Raji (cell line): ENCODE data around the gene TSNAXIP1.

Source experiments
- POLR2A ChIP-seq: IDR thresholded peaks from 2 replicates; pipeline ENCODE4 v1.6.1; 2011; ENCODE audit warnings: low read depth, low read length, control low read depth; ENCODE audit not compliant: insufficient read depth

TSNAXIP1 gene

DNA sequence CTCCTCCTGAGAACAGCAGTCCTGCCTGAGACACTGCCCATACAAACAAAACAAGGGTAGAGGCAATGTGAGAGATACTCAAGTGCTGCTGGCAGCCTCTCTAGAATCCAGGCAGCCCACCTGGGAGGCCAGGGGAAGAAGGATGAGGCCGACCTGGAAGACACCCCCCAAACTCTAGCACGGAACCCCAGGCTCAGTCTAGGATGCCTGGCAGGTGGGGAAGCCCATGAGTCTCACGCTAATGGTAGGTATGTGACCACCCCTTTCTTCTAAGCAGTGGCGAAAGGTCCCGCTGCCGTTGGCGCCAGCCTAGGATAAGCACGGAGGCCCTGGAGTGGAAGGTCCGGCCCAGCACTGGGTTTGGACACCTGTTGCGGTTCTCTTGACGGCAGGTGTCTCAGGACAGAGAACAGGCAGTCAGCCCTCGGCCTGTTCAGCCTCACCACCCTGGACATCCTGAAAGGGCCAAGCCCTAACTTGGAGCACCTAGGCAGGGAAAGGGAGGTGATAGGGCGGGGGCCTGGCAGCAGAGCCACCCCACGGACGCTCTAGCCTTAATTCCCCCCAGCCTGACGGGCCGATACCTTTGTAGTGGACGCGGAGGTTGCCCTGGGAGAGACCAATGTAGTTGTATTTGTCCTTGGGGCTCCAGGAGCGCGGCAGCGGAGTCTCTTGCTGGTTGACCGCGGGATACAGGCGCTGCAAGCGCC, 816 bp upstream of the TSNAXIP1 start:
- TF ChIP-seq POLR2A: no peak

DNA sequence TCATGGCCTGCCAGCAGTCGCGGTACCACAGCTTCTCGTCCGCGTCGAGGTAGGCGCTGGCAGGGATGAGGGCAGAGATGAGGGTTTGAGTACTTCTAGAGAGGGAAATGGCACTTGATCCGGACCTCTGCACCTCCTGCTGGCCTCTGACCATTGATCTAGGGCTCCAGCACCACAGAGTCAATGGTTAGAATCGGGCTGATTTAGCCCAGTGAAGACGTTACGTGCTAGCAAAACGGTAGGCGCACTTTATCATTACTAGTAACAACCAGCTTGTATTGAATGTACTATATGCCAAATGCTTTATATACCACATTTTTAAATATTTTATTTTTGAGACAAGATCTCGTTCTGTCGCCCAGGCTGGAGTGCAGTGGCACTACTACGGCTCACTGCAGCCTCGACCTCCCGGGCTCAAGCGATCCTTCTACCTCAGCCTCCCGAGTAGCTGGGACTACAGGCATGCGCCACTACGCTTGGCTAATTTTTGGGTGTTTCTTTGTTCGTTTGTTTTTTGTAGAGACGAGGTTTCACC, 526 bp downstream of the TSNAXIP1 start:
- no peak for TF ChIP-seq POLR2A

DNA sequence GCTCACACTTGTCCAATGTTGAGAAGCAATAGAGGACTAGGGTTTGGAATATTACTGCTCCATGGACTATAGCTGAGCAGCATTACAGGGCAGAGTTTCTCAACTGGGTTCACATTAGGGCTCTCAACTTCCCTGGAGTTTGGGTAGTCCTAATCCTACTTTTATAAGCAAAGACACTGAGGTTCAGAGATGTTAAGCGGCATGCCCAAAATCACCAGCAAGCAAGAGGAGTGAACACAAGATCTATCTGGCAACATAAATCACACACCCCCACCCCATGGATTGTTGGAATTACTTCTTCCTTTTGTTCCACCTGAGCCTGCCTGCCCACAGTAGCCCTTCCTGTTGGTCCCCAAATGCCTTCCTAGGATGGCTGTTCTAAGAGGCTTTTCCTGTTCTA, 5.2 kb downstream of the TSNAXIP1 start:
- TF ChIP-seq POLR2A: no peak

DNA sequence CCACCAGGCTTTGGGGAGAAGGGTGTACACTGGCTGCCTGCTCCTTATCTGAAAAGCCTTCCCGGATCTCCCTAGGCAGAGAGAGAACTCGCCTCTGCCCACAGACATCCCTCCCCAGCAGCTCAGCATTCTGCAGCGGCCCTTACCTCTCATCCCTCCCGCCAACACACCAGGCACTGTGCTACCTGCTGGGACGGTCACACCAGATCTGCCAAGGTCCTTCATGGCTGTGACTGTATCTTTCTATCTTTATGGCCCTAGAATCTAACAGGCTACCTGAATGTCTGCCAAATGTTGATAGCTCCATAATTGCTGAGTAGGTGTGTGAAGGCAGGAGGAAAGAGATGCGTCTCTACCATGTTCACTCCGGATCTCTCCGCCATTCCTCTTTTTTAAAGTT, 7.9 kb downstream of the TSNAXIP1 start:
- no peak for TF ChIP-seq POLR2A

DNA sequence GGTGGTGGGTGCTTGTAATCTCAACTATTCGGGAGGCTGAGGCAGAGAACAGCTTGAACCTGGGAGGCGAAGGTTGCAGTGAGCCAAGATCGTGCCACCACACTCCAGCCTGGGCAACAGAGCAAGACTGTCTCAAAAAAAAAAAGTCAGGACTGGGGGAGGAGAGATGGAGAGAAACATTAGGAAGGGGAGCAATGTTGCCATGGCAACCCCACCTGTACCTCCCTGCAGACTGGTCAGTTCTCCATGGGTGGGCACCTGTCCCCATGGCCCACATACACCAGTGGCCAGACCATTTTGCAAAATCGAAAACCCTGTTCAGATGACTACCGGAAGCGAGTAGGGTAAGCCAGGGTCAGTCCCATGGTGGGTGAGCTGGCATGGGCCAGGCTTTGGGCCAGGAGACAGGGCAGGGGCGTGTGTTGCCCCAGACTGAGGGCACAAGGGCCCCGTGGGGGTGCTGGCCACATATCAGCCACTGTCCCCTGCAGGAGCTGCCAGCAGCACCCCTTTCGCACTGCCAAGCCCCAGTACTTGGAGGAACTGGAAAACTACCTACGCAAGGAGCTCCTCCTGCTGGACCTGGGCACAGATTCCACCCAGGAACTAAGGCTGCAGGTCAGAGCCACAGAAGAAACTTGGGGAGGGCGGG, 14.0 kb downstream of the TSNAXIP1 start:
- TF ChIP-seq POLR2A: no peak

DNA sequence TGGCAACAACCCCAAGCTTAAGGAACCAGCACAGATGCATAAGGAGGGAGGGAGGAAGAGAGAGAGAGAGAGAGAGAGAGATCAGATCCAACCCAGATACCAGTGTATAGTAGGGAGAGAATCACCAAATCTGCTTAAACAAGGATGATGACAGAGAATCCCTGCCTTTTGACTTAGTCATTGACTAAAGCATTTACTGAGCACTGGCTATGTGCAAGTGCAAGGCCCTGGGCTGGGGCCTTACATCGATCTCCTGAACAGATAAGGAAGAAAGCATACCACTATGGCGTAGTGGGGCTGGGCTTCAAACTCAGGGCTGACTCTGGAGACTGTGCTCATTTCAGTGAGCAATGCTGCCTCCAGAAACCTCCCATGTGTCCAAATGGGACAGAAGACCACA, 15.8 kb downstream of the TSNAXIP1 start:
- no peak for TF ChIP-seq POLR2A

DNA sequence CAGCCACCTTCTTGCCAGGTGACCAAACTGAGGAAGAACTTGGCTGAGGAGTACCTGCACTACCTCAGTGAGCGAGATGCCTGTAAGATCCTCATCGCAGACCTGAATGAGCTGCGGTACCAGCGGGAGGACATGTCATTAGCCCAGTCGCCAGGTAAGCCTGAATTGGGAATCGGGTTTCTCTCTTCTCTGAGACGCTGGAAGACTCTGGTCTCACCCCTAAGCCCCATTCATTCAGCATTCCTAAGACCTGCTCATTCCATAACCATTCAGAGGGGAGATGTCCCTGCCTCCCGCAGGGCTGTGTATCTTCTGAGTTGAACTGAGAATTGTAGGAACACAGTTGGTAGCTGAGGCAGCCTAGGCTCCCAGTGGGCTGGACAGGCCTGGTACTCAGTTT, 18.4 kb downstream of the TSNAXIP1 start:
- no peak for TF ChIP-seq POLR2A

DNA sequence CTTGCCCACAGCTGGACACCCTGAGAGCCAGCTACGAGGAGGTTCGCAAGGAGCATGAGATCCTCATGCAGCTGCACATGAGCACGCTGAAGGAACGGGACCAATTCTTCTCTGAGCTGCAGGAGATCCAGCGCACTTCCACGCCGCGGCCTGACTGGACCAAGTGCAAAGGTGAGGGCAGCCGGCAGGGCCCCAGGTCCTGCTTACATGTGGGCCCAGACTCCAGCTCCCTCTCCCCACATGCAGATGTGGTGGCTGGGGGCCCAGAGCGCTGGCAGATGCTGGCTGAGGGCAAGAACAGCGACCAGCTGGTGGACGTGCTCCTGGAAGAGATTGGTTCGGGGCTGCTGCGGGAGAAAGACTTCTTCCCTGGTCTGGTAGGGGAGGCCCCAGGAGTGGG, 19.2 kb downstream of the TSNAXIP1 start:
- no peak for TF ChIP-seq POLR2A

DNA sequence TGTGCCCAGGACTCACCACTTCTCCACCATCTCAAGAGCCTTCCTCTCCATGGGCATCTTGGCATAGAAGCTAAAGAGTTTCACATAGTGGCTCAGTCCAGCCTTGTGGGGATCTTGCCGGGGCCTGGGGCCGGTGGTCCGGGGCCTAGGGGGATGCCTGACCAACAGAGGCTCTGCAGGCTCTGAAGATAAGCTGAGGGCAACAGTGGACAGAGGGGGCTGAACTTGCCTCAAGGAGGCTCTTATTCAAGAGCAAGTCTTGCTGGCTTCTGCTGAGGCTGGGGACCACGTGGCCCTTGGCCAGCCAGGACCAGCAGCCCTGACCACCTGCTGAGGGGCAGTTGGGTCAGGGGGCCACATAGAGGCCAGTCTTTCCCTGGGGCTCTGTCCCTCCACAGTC, 22.0 kb downstream of the TSNAXIP1 start:
- no peak for TF ChIP-seq POLR2A

DNA sequence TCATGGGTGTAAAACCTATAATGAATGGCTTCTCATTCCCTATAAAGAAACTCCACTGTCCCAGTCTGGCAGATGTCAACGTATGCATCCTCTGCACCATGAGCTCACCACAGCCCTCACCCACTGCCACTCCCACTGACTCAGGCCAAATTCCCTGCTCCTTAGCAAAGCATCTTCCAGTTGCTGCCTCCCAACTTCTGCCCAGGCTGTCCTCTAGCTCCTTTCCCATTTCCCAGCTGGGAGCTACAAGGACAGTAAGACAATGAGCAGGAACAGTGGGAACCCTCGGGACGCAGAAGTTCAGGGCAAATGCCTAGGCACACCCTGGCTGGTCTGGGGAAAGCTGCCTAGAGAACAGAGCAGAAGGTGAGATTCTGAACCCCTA, 26.3 kb downstream of the TSNAXIP1 start:
- no peak for TF ChIP-seq POLR2A

DNA sequence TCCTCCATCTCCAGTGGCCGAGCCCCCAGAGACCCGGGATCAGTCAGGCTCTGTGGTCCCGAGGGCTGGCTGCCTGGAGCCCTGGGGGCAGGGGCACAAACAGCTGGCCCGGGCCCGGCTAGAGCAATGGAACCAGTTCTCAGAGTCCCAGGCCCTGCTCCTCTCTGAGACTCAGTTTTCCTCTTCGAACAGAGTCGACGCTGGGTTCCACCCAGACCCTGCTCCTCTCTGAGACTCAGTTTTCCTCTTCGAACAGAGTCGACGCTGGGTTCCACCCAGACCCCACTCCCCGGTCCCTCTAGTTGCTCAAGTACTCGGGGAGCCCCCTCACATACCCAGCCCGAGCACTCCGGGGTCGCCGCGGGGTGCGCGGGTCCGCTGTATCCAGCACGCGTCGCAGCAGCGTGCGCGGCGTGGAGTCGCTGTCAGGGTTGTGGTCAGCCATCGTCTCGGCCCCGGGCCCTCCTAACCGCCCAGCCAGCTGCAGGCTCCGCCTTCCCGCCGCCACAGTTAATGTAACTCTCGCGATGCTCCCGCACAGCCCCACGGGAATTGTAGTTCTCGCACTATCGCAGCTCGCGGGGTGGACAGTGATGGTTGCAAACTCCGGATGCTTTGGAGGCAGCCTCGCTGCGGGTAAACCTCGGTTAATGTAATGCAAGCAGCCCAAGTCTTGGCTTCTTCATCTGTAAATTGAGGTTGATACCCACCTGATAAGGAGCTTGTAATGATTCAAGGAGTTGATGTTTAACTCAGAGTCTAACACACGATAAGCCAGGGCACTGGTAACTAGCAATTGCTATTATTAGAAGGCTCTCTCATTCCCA, 26.9 kb downstream of the TSNAXIP1 start:
- TF ChIP-seq POLR2A: peak; percentile 98

DNA sequence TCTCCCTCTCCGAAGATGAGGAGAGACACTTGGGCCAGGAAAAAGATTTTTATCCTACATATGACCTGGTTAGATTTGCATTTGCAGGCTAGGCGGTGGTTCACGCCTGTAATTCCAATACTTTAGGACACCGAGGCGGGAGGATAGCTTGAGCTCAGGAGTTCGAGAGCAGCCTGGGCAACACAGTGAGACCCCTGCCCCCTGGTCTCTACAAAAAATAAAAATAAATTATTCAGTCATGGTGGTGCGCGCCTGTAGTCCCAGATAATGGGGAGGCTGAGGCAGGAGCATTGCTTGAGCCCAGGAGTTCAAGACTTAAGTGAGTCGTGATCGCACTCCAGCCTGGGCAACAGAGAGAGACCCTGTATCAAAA, 27.5 kb downstream of the TSNAXIP1 start:
- no peak for TF ChIP-seq POLR2A

DNA sequence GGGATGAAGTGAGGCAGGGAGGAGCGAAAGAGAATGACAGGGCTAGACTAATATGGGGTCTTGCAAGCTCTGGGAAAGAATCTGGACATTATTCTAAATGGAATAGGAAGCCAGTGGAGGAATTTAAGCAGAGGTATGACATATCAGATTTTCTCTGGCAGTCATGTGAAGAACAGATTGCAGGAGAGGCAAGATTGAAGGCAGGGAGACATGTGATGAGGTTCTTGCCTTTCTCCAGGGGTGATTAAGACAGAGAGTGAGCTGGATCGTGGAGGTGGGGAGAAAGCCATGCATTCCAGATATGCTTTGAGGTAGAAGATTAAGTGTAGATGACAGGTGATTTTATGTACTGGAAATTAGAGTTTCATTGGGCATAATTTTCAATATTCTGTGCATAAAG, 31.1 kb downstream of the TSNAXIP1 start:
- no peak for TF ChIP-seq POLR2A

DNA sequence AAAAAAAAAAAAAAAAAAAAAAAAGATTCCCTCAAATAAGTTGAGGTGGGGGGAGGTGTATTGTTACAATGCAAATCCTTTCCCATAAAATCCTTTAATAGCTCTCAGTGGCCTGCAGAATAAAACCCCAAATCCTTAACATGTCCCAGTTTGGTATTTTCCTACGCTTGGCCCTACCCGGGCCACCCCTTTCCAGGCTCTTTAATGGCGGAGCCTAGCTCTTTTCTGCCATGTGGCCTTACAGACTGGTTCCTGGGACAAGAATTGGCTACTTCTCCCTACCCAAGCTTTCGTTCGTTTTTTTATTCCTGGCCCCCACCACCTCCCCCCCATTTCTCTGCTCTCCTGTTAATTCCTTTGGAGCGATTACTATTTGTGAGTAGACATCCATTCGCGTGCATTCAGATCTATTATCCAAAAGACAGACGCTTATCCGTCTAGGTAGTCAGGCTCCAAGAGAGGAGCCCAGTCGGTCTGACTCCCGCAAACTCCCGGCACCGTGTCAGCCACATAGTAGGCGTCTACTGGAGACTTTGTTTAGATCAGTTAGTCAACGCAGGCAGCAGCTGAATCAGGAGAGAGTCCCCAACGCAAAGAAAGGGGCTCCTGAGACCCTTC, 34.6 kb downstream of the TSNAXIP1 start:
- no peak for TF ChIP-seq POLR2A

DNA sequence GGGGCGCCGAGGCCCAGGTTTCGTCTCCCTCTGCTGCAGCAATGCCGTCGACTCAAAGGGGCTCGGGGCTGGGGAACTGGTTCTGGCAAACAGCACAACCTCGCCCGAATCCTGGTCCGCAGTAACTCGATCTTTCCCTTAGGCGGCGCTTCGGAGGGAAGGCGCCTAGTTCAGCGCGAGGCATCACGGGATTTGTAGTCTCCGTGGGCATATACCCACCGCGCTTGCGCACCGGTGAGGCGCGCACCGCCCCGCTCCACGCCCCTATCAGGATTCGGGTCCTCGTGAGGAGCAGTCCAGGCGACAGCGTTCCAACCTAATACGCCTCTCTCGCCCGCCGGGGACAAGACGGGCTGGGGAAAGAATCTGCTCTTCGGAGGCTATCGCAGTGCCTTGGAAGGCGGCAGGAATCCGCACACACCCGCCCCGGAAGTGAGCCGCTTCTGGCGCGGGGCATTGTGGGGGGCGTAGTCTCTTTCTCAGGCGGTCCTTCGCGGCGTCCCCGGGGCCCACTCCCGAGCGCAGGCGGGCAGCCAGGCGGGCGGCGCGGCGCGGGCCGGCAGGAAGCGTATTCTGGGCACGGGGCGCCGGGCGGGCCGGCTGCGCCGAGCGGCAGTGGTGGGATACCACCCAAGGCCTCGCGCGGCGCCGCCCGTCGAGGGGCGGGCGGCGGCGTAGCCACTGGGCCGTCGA, 35.3 kb downstream of the TSNAXIP1 start, which contains the start of gene THAP11:
Gene THAP11, plus strand, starts transcription at position 505 of the 693 bp plus-strand sequence. CDS start 235 bp downstream, outside the sequence.
- TF ChIP-seq POLR2A: no peak; the same call in 1 of the 2 replicates
